NK-92 (cell line): ENCODE data around the gene AEBP2.
"Not testable (repeated sequence)": the region's sequence is repeated elsewhere in the genome, so short reads cannot be mapped to it uniquely, and the experiment has no call there.

Source experiments
- DNase-seq: peaks from one replicate; lab custom pipeline; 2025; ENCODE audit not compliant: unreplicated experiment; lab: John Stamatoyannopoulos, UW

Gene AEBP2

GRCh38 chr12:19439059-19440018, at the start of gene AEBP2:
Gene AEBP2 (plus strand): TSS chr12:19439492. CDS start chr12:19439700, 208 bp downstream.
- DNase-seq = peak; percentile 61

GRCh38 chr12:19390051-19390598, 49.2 kb upstream of the AEBP2 start:
- no peak for DNase-seq

GRCh38 chr12:19392644-19393043, 46.6 kb upstream of the AEBP2 start:
- DNase-seq = not testable (repeated sequence)

GRCh38 chr12:19394385-19394784, 44.9 kb upstream of the AEBP2 start:
- no peak for DNase-seq

- no peak for DNase-seq
These were observed 41.8 kb upstream of the AEBP2 start for GRCh38 chr12:19397534-19397933.

GRCh38 chr12:19398376-19399363, 40.6 kb upstream of the AEBP2 start:
- DNase-seq = no peak

GRCh38 chr12:19400649-19401285, 38.5 kb upstream of the AEBP2 start:
- not testable (repeated sequence) for DNase-seq

- DNase-seq = no peak
These were observed 37.1 kb upstream of the AEBP2 start for GRCh38 chr12:19402211-19402610.

GRCh38 chr12:19402743-19403431, 36.4 kb upstream of the AEBP2 start:
- no peak for DNase-seq

GRCh38 chr12:19404242-19404880, 34.9 kb upstream of the AEBP2 start:
- no peak for DNase-seq

- DNase-seq = no peak
These were observed 29.9 kb upstream of the AEBP2 start for GRCh38 chr12:19409376-19409775.

- DNase-seq = no peak
These were observed 29.1 kb upstream of the AEBP2 start for GRCh38 chr12:19410211-19410610.

GRCh38 chr12:19410629-19411185, 28.6 kb upstream of the AEBP2 start:
- DNase-seq = no peak

- no peak for DNase-seq
These were observed 27.8 kb upstream of the AEBP2 start for GRCh38 chr12:19411234-19412204.

GRCh38 chr12:19412844-19413243, 26.4 kb upstream of the AEBP2 start:
- DNase-seq = no peak

- not testable (repeated sequence) for DNase-seq
These were observed 25.7 kb upstream of the AEBP2 start for GRCh38 chr12:19413582-19413981.

GRCh38 chr12:19415563-19415962, 23.7 kb upstream of the AEBP2 start:
- DNase-seq = no peak

GRCh38 chr12:19419086-19419485, 20.2 kb upstream of the AEBP2 start:
- no peak for DNase-seq
